SK-N-SH (cell line): Measurements from ENCODE around the gene PSMC3.

Source experiments
- CTCF ChIP-seq: fragments of 200-600 bp; sonication (generic); IDR thresholded peaks from 2 replicates; pipeline ENCODE4 v1.6.1; 2017; ENCODE audit warnings: antibody characterized with exemption, mild to moderate bottlenecking, moderate library complexity
- RAD21 ChIP-seq: IDR thresholded peaks from 2 replicates; pipeline ENCODE4 v1.6.1; 2012; ENCODE audit warnings: mild to moderate bottlenecking, low read length
- SIN3A ChIP-seq: IDR thresholded peaks from 2 replicates; pipeline ENCODE4 v1.6.1; 2012; ENCODE audit warnings: low read depth, mild to moderate bottlenecking, low read length, moderate library complexity, borderline replicate concordance
- SMC3 ChIP-seq: IDR thresholded peaks from 2 replicates; pipeline ENCODE4 v1.6.1; 2012; ENCODE audit warnings: low read depth, low read length, improper control_type of control experiment
- TF ChIP-seq, protein P1 (sequence below): IDR thresholded peaks from 2 replicates; pipeline ENCODE4 v1.4.0; 2012; ENCODE audit warnings: low read depth
- TF ChIP-seq, protein P2 (sequence below): IDR thresholded peaks from 2 replicates; pipeline ENCODE4 v1.6.1; 2012; ENCODE audit warnings: mild to moderate bottlenecking, low read depth, low read length, moderate library complexity

DNA sequence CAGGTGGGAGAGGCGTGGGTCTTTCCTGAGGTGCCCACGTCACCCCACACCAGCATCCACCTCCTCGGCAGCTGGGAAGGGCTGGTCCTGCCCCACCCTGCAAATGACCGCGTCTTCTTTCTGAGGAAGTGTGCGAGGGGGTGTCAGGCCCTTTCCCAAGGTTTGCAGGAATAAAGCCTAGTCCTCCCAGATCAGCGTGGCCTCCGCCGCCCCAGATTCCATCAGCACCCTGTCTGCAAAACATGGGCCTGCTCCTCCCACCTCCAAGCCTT, 32.3 kb downstream of the PSMC3 start:
- TF ChIP-seq CTCF = no peak
- TF ChIP-seq RAD21 = no peak
- no peak for TF ChIP-seq SIN3A
- TF ChIP-seq, protein P1, sequence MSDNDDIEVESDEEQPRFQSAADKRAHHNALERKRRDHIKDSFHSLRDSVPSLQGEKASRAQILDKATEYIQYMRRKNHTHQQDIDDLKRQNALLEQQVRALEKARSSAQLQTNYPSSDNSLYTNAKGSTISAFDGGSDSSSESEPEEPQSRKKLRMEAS = no peak
- no peak for TF ChIP-seq SMC3
- TF ChIP-seq, protein P2, sequence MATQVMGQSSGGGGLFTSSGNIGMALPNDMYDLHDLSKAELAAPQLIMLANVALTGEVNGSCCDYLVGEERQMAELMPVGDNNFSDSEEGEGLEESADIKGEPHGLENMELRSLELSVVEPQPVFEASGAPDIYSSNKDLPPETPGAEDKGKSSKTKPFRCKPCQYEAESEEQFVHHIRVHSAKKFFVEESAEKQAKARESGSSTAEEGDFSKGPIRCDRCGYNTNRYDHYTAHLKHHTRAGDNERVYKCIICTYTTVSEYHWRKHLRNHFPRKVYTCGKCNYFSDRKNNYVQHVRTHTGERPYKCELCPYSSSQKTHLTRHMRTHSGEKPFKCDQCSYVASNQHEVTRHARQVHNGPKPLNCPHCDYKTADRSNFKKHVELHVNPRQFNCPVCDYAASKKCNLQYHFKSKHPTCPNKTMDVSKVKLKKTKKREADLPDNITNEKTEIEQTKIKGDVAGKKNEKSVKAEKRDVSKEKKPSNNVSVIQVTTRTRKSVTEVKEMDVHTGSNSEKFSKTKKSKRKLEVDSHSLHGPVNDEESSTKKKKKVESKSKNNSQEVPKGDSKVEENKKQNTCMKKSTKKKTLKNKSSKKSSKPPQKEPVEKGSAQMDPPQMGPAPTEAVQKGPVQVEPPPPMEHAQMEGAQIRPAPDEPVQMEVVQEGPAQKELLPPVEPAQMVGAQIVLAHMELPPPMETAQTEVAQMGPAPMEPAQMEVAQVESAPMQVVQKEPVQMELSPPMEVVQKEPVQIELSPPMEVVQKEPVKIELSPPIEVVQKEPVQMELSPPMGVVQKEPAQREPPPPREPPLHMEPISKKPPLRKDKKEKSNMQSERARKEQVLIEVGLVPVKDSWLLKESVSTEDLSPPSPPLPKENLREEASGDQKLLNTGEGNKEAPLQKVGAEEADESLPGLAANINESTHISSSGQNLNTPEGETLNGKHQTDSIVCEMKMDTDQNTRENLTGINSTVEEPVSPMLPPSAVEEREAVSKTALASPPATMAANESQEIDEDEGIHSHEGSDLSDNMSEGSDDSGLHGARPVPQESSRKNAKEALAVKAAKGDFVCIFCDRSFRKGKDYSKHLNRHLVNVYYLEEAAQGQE = no peak
